Esophagus muscularis mucosa (tissue), 4 donors: ENCODE data around the gene USP25. TPM values are rescaled to one million over a fixed set of nuclear protein-coding genes. Genes with fewer than 3 reads are reported as not detected.

Experiments used
- DNase-seq: peaks from one replicate; pipeline ENCODE4 v3.0.0-alpha.2; 2017; ENCODE audit errors: extremely low spot score
- H3K27ac ChIP-seq, 4 donors: fragments of 200-600 bp; sonication (generic); replicated peaks in 1 of 4; 1 replicate in 3 of 4; 2 replicates in 1 of 4; pipeline ENCODE4 v1.5.1; 2016 to 2019; ENCODE audit warnings: mild to moderate bottlenecking in 1 of 4
- H3K27me3 ChIP-seq, 4 donors: fragments of 200-600 bp; sonication (generic); one replicate each; pipeline versions ENCODE4 v1.5.1 to v1.6.0; 2016 to 2019
- H3K36me3 ChIP-seq, 4 donors: fragments of 200-600 bp; sonication (generic); one replicate each; pipeline ENCODE4 v1.5.1; 2016 to 2019
- H3K4me1 ChIP-seq, 4 donors: fragments of 200-600 bp; sonication (generic); one replicate each; pipeline ENCODE4 v1.5.1; 2016 to 2019
- H3K4me3 ChIP-seq, 4 donors: fragments of 200-600 bp; sonication (generic); 1 replicate in 2 of 4; 2 replicates in 2 of 4; pipeline ENCODE4 v1.5.1; 2016 to 2019; ENCODE audit warnings: mild to moderate bottlenecking in 4 of 4, moderate library complexity in 1 of 4
- H3K9me3 ChIP-seq, 4 donors: fragments of 200-600 bp; sonication (generic); 1 replicate in 3 of 4; 2 replicates in 1 of 4; pipeline ENCODE4 v1.5.1; 2016 to 2019
- CTCF ChIP-seq, 3 experiments: fragments of 200-600 bp in 2 of 3; fragments of 450-650 bp in 1 of 3; sonication (generic) in 2 of 3; IDR thresholded peaks; one replicate each; pipeline ENCODE4 v1.5.1; 2017 to 2019; ENCODE audit warnings: antibody characterized with exemption in 3 of 3, mild to moderate bottlenecking in 2 of 3, moderate library complexity in 1 of 3
- EP300 ChIP-seq: sonication (generic); formaldehyde crosslinking; IDR thresholded peaks from one replicate; pipeline ENCODE4 v1.6.1; 2017; ENCODE audit warnings: antibody characterized with exemption
- POLR2A ChIP-seq: fragments of 450-650 bp; IDR thresholded peaks from one replicate; pipeline ENCODE4 v1.6.1; 2017; ENCODE audit warnings: antibody characterized with exemption, moderate library complexity, mild to moderate bottlenecking, low read depth
- POLR2AphosphoS5 ChIP-seq, 2 donors: sonication (generic); formaldehyde crosslinking; IDR thresholded peaks; one replicate each; pipeline ENCODE4 v1.6.1; 2017; ENCODE audit warnings: antibody characterized with exemption in 2 of 2
- WGBS: methylation state at CpG from one replicate; pipeline ENCODE4 v1.1.5; 2018; 5-methylcytosine and 5-hydroxymethylcytosine counted together
- intact Hi-C: fragments of 100-400 bp; cut with DNase I; formaldehyde crosslinking; loops from one replicate; pipeline ENCODE4 v1.15.1; 2023
- total RNA-seq, 4 donors: library from RNA; depleted of rRNA; stranded (reverse); fragments of >200 nt; gene quantifications; one replicate each; pipeline versions ENCODE4 v1.1.0 to v1.2.1, GENCODE V29; 2016

USP25 gene
- total RNA-seq, 4 donors from 2014 or later = 48.2 to 75.1 (median 60.0) TPM

DNA sequence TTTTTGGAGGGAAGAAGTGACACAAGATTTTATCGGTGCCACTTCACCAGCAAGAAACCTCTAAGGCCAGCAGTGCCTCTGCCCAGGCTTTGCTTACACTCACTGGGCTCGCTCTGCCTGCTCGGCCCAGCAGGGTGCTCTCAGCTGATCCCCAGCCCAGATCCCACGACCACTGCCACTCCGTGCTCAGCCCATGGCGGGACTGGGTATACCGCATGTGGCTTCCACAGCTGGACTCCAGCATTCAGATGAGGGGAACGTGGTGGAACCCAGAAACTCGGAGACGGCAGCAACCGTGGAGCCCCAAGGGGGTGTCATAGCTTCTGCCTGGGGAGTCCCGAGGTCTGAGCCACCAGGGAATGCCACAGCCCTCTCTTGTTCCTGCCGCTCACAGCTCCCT lies 12.9 kb downstream of the USP25 start:
- Histone ChIP-seq H3K9me3 (no peaks in the 10 kb centered on the region), H3K27ac (no peak overlapping the region), H3K4me1 (peaks cover 38 to 65% (median 62%) of the 10 kb centered on the region in 4 donors), H3K27me3 (no peaks in the 10 kb centered on the region), H3K4me3 (no peak overlapping the region), H3K36me3 (no peaks in the 10 kb centered on the region)
- intact Hi-C loops = no loop called here
- WGBS = 100% methylated on average over 6 of the region's 13 CpGs
- no peak for DNase-seq
- TF ChIP-seq CTCF (IDR thresholded peaks at IDR 0.05) (no peak), POLR2AphosphoS5 (IDR thresholded peaks at IDR 0.05) (no peak), EP300 (no peak), POLR2A (no peak)

- intact Hi-C loops = no loop called here
- Histone ChIP-seq H3K27ac (no peak overlapping the region), H3K4me1 (peaks cover 39 to 69% (median 64%) of the 10 kb centered on the region in 4 donors), H3K4me3 (no peak overlapping the region), H3K9me3 (no peaks in the 10 kb centered on the region), H3K36me3 (no peaks in the 10 kb centered on the region), H3K27me3 (no peaks in the 10 kb centered on the region)
- WGBS = 99% methylated on average over 4 of the region's 4 CpGs
- no peak for TF ChIP-seq EP300
- no peak for TF ChIP-seq POLR2A
- TF ChIP-seq CTCF (IDR thresholded peaks at IDR 0.05) = no peak
- no peak for TF ChIP-seq POLR2AphosphoS5 (IDR thresholded peaks at IDR 0.05)
- DNase-seq = no peak
These were observed 13.8 kb downstream of the USP25 start for GRCh38 chr21:15743593-15743992.

DNA sequence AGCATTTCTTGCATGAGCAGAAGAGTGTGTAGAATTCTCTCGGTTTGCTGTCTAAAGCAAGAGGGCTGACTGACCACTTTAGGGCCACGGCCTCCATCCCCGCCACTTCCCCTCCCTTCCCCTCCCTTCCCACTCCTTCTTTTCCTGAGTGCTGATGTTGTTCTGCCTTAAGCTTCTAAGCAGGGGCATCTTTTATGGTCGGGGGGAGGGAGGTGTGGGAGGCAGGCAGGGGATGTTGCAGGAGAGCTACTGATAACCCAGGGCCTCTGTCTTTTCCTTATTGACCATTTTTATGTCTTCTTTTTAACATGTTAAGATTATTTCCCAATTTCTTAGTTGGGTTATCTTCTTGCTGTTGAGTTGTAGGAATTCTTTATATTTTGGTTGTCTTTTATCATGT lies 15.1 kb downstream of the USP25 start:
- H3K27me3 ChIP-seq = no peaks in the 10 kb centered on the region
- peaks cover 37 to 69% (median 64%) of the 10 kb centered on the region in 4 donors for H3K4me1 ChIP-seq
- WGBS = 79% methylated on average over 4 of the region's 4 CpGs
- no peak overlapping the region for H3K27ac ChIP-seq
- H3K36me3 ChIP-seq = no peaks in the 10 kb centered on the region
- TF ChIP-seq EP300 (no peak), POLR2A (no peak), POLR2AphosphoS5 (IDR thresholded peaks at IDR 0.05) (no peak), CTCF (IDR thresholded peaks at IDR 0.05) (no peak)
- DNase-seq = no peak
- no peaks in the 10 kb centered on the region for H3K9me3 ChIP-seq
- no peak overlapping the region for H3K4me3 ChIP-seq
- intact Hi-C loops = no loop called here

- intact Hi-C loops = no loop called here
- TF ChIP-seq POLR2A = no peak
- TF ChIP-seq EP300 = no peak
- TF ChIP-seq POLR2AphosphoS5 (IDR thresholded peaks at IDR 0.05) = no peak
- TF ChIP-seq CTCF (IDR thresholded peaks at IDR 0.05) = no peak
- Histone ChIP-seq H3K36me3 (no peaks in the 10 kb centered on the region), H3K9me3 (no peaks in the 10 kb centered on the region), H3K27me3 (no peaks in the 10 kb centered on the region), H3K4me3 (no peak overlapping the region), H3K27ac (no peak overlapping the region), H3K4me1 (peaks cover 31 to 69% (median 65%) of the 10 kb centered on the region in 4 donors)
- 81% methylated on average over 1 of the region's 1 CpG for WGBS
- no peak for DNase-seq
These were observed 18.8 kb downstream of the USP25 start for GRCh38 chr21:15748586-15748985.
